ENCODE data around the gene ATG5. TPM values are rescaled to one million over a fixed set of nuclear protein-coding genes. Genes with fewer than 3 reads are reported as not detected.
"Not testable (repeated sequence)": the region's sequence is repeated elsewhere in the genome, so short reads cannot be mapped to it uniquely, and the experiment has no call there.

The ATG5 gene
- total RNA-seq, 4 donors from 2014 or later = 14.6 to 34.9 (median 25.3) TPM

GRCh38 chr6:106275692-106276091 is 49.9 kb downstream of the ATG5 start:
- no peak overlapping the region for H3K4me3 ChIP-seq
- H3K36me3 ChIP-seq = peaks cover 0 to 34% (median 0%) of the 10 kb centered on the region in 3 donors
- H3K9me3 ChIP-seq = no peaks in the 10 kb centered on the region
- intact Hi-C loops (cut with DNase I) = no loop called here
- DNase-seq = no peak
- H3K4me1 ChIP-seq = no peaks in the 10 kb centered on the region
- TF ChIP-seq CTCF (IDR thresholded peaks at IDR 0.05) = no peak
- no peak for TF ChIP-seq POLR2A (IDR thresholded peaks at IDR 0.05)
- H3K27me3 ChIP-seq = no peaks in the 10 kb centered on the region
- 85 to 86% methylated on average over 5 of the region's 5 CpGs for WGBS, 2 donors
- H3K27ac ChIP-seq = no peak overlapping the region

GRCh38 chr6:106273087-106273486 is 52.5 kb downstream of the ATG5 start:
- no peak for DNase-seq
- intact Hi-C loops (cut with DNase I) = no loop called here
- no peak for TF ChIP-seq POLR2A (IDR thresholded peaks at IDR 0.05)
- no peak for TF ChIP-seq CTCF (IDR thresholded peaks at IDR 0.05)
- H3K27ac ChIP-seq = no peak overlapping the region
- H3K4me3 ChIP-seq = no peak overlapping the region
- no peaks in the 10 kb centered on the region for H3K4me1 ChIP-seq
- no peaks in the 10 kb centered on the region for H3K9me3 ChIP-seq
- H3K36me3 ChIP-seq = peaks cover 0 to 32% (median 0%) of the 10 kb centered on the region in 3 donors
- WGBS, 2 donors = 60 to 71% methylated on average over 1 of the region's 1 CpG
- no peaks in the 10 kb centered on the region for H3K27me3 ChIP-seq

GRCh38 chr6:106272287-106272686 is 53.3 kb downstream of the ATG5 start:
- TF ChIP-seq POLR2A (IDR thresholded peaks at IDR 0.05) = no peak
- TF ChIP-seq CTCF (IDR thresholded peaks at IDR 0.05) = no peak
- WGBS, 2 donors = 78 to 80% methylated on average over 4 of the region's 4 CpGs
- intact Hi-C loops (cut with DNase I) = no loop called here
- Histone ChIP-seq H3K27me3 (no peaks in the 10 kb centered on the region), H3K4me3 (no peak overlapping the region), H3K4me1 (no peaks in the 10 kb centered on the region), H3K9me3 (peaks cover 0 to 4% (median 0%) of the 10 kb centered on the region in 3 donors), H3K36me3 (peaks cover 0 to 24% (median 0%) of the 10 kb centered on the region in 3 donors), H3K27ac (no peak overlapping the region)
- no peak for DNase-seq

- Histone ChIP-seq H3K36me3 (peaks cover 0 to 15% (median 0%) of the 10 kb centered on the region in 3 donors), H3K4me1 (no peaks in the 10 kb centered on the region), H3K4me3 (no peak overlapping the region), H3K27me3 (no peaks in the 10 kb centered on the region), H3K9me3 (peaks cover 0 to 6% (median 0%) of the 10 kb centered on the region in 3 donors), H3K27ac (no peak overlapping the region)
- 87 to 91% methylated on average over 2 of the region's 2 CpGs for WGBS, 2 donors
- intact Hi-C loops (cut with DNase I) = no loop called here
- TF ChIP-seq CTCF (IDR thresholded peaks at IDR 0.05) (no peak), POLR2A (IDR thresholded peaks at IDR 0.05) (no peak)
- DNase-seq = no peak
These were observed 55.1 kb downstream of the ATG5 start for GRCh38 chr6:106270414-106270813.

GRCh38 chr6:106269268-106269919 is 56.2 kb downstream of the ATG5 start:
- H3K4me3 ChIP-seq; intact Hi-C loops (cut with DNase I); H3K27ac ChIP-seq; DNase-seq; H3K4me1 ChIP-seq; H3K27me3 ChIP-seq; H3K9me3 ChIP-seq: not testable (repeated sequence)
- H3K36me3 ChIP-seq = peaks cover 0 to 15% (median 0%) of the 10 kb centered on the region in 3 donors
- WGBS, 2 donors = 92 to 100% methylated on average over 2 to 4 of the region's 43 CpGs

- H3K36me3 ChIP-seq = peaks cover 0 to 16% (median 0%) of the 10 kb centered on the region in 3 donors
- H3K27ac ChIP-seq; H3K9me3 ChIP-seq; H3K27me3 ChIP-seq; H3K4me1 ChIP-seq; DNase-seq; intact Hi-C loops (cut with DNase I); H3K4me3 ChIP-seq: not testable (repeated sequence)
- 94 to 98% methylated on average over 4 of the region's 4 CpGs for WGBS, 2 donors
These were observed 57.1 kb downstream of the ATG5 start for GRCh38 chr6:106268500-106268899.

GRCh38 chr6:106264433-106264832 is 61.1 kb downstream of the ATG5 start:
- 98 to 100% methylated on average over 2 of the region's 2 CpGs for WGBS, 2 donors
- H3K27me3 ChIP-seq; H3K27ac ChIP-seq; DNase-seq; H3K4me3 ChIP-seq; H3K9me3 ChIP-seq; intact Hi-C loops (cut with DNase I): not testable (repeated sequence)
- H3K36me3 ChIP-seq = peaks cover 0 to 26% (median 0%) of the 10 kb centered on the region in 3 donors
- peaks cover 10 to 35% (median 16%) of the 10 kb centered on the region in 3 donors for H3K4me1 ChIP-seq

GRCh38 chr6:106259748-106260147 is 65.8 kb downstream of the ATG5 start:
- DNase-seq; H3K9me3 ChIP-seq; intact Hi-C loops (cut with DNase I); H3K27me3 ChIP-seq; H3K27ac ChIP-seq; H3K4me3 ChIP-seq: not testable (repeated sequence)
- Histone ChIP-seq H3K4me1 (peaks cover 10 to 49% (median 19%) of the 10 kb centered on the region in 3 donors), H3K36me3 (peaks cover 0 to 14% (median 0%) of the 10 kb centered on the region in 3 donors)
- 82 to 98% methylated on average over 2 of the region's 2 CpGs for WGBS, 2 donors

Data from esophagus squamous epithelium (tissue), 5 donors.